ENCODE data around the gene TMEM269.

TMEM269 gene

DNA sequence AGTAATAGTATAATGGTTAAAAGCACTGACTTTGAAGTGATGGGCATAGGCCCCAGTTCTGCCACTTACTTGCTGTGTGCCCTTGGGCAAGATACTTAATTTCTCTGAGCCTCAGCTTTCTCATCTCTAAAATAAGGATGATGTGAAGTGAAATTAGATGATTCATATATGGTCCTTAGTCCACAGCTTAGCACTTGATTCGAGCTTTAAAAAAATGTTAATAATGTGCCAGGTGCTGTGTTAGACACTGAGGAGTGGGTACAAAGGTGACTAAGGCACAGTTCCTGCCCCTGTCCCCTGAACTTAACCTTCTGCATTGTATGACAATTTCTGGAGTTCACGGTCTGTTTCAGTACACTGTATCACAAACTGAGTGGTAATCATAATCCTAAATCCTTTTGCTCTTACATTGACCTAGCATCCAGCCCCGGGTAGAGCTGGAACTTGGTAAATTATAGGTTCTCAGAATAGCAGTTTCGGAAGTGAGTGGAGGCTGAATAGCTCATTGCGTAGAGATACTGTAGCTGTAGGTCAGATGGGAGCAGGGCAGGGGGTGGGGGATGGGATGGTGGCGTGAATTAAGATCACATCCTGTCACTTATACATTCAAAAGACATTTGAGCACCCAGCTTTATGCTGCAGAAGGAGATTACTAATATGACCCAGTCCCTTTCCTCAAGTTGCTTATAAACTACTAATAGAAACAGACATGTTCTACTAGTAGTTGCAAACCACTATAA, 63.1 kb downstream of the TMEM269 start:
- no peak for DNase-seq

DNA sequence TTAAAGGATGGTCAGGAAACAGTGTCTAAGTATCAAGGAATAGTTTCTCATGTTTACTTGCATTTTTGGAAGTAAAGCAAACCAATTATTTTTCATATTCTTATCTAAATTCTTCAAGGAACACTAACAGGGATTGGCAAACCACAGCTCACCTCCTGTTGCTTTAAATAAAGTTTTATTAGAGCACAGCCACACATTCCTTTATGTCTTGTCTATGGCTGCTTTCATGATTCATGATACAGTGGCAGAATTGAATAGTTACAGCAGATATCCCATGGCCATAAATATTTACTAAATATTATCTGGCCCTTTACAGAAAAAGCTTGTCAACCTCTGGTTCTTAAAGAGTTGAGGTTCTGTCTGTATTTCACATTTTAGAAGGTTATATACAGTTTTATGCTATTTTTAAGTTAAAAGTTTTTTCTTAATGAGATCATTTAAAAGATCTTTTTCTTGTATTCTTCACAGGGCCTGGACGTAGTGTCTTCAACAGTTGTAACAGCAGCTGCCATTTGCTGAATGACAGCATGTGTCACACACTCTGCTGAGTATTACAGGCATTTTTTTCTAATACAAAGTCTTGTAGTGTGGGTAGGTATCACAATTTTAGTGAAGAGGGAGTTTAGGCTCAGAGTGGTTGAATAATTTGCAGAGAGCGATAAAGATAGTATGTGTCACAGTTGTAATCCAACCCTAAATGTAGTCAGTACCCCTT, 64.2 kb downstream of the TMEM269 start:
- no peak for DNase-seq

DNA sequence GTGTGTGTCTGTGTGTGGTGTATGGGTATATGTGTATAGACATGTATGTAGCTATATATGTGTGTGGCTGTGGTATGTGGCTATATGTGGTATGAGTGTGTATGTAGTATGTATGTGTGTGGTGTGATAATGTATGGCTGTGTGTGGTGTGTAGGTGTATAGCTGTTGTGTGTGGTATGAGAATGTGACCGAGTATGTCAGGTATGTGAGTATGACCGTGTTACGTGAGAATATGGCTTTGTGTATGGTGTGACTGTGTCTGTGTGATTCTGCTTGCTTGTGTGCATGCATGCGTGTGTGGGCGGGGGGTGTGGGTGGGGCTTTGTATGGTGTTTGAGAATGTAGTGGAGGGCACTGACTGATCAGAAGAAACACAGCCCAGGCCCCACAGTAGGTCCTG, 65.2 kb downstream of the TMEM269 start:
- no peak for DNase-seq
